SH-SY5Y (cell line): ENCODE data around the gene RBM7.

Experiments used
- GATA2 ChIP-seq: IDR thresholded peaks from 2 replicates; pipeline ENCODE4 v1.6.1; 2011; ENCODE audit warnings: mild to moderate bottlenecking, low read depth, low read length
- GATA3 ChIP-seq: IDR thresholded peaks from 2 replicates; pipeline ENCODE4 v1.6.1; 2011; ENCODE audit warnings: low read depth, mild to moderate bottlenecking, low read length, moderate library complexity

DNA sequence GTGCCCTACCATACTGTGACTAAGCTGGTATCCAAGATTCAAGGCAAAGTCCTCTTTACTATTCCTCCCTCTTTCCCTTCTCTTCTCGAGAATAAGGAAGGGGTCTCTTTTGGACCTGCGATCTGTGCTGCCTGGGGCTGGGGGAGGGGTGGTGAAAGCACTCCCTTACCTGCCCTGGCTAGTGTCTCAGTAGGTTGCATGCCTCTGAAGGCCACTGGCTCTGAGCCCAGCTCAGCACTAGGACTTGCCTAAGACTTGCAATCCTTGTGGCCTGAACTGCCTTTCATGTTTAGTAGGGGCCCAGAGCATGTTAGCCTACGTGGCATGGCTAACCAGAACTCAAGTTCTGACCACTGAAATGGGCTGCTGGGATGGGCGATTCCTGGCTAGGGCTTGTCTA is 25.8 kb downstream of the RBM7 start:
- TF ChIP-seq GATA3 (no peak), GATA2 (no peak)
